Sigmoid colon (tissue), 7 donors: Measurements from ENCODE around the gene CUX1. TPM values are rescaled to one million over a fixed set of nuclear protein-coding genes. Genes with fewer than 3 reads are reported as not detected.

ENCODE experiments used
- DNase-seq: peaks from one replicate; pipeline ENCODE4 v3.0.0-alpha.2; 2019
- H3K27ac ChIP-seq, 4 donors: fragments of 200-600 bp; sonication (generic); one replicate each; pipeline ENCODE4 v1.5.1; 2016 to 2019; ENCODE audit warnings: mild to moderate bottlenecking in 1 of 4
- H3K27me3 ChIP-seq, 3 donors: fragments of 200-600 bp; sonication (generic); one replicate each; pipeline ENCODE4 v1.5.1; 2019; ENCODE audit warnings: mild to moderate bottlenecking in 1 of 3
- H3K36me3 ChIP-seq, 4 donors: fragments of 200-600 bp; sonication (generic); one replicate each; pipeline ENCODE4 v1.5.1; 2016 to 2019
- H3K4me1 ChIP-seq, 4 donors: fragments of 200-600 bp; sonication (generic); one replicate each; pipeline ENCODE4 v1.5.1; 2017 to 2019
- H3K4me3 ChIP-seq, 4 donors: fragments of 200-600 bp; sonication (generic); one replicate each; pipeline ENCODE4 v1.5.1; 2017 to 2019; ENCODE audit warnings: mild to moderate bottlenecking in 2 of 4, moderate library complexity in 1 of 4
- H3K9me3 ChIP-seq, 4 donors: fragments of 200-600 bp in 3 of 4; sonication (generic) in 3 of 4; one replicate each; pipeline versions ENCODE4 v1.5.1 to v1.6.1; 2013 to 2019
- EP300 ChIP-seq, 4 donors: sonication (generic); formaldehyde crosslinking; IDR thresholded peaks; one replicate each; pipeline ENCODE4 v1.6.1; 2017; ENCODE audit warnings: antibody characterized with exemption in 4 of 4
- POLR2A ChIP-seq, 2 donors: fragments of 450-650 bp; IDR thresholded peaks; one replicate each; pipeline ENCODE4 v1.6.1; 2016; ENCODE audit warnings: antibody characterized with exemption in 2 of 2, mild to moderate bottlenecking in 2 of 2, moderate library complexity in 2 of 2
- POLR2AphosphoS5 ChIP-seq, 4 donors: sonication (generic); formaldehyde crosslinking; IDR thresholded peaks; one replicate each; pipeline ENCODE4 v1.6.1; 2017; ENCODE audit warnings: antibody characterized with exemption in 4 of 4
- WGBS, 2 donors: extraction: QIAGEN DNeasy Blood & Tissue Kit; methylation state at CpG; one replicate each; pipeline ENCODE4 v1.1.7; 2013; 5-methylcytosine and 5-hydroxymethylcytosine counted together
- intact Hi-C: fragments of 100-400 bp; cut with DNase I; formaldehyde crosslinking; loops from one replicate; pipeline ENCODE4 v1.15.1; 2023
- polyA plus RNA-seq, 3 donors: library from polyadenylated mRNA; stranded (reverse); fragments of 200-250 nt; gene quantifications; one replicate each; pipeline ENCODE4 v1.2.3, GENCODE V29; 2013
- total RNA-seq, 4 donors: library from RNA; depleted of rRNA; stranded (reverse); fragments of >200 nt; gene quantifications; one replicate each; pipeline ENCODE4 v1.1.0, GENCODE V29; 2016
- TF ChIP-seq, protein P1 (sequence below), 4 experiments: fragments of 450-650 bp in 3 of 4; fragments of 200-600 bp in 1 of 4; IDR thresholded peaks; one replicate each; pipeline ENCODE4 v1.5.1; 2016 to 2019; ENCODE audit warnings: antibody characterized with exemption in 4 of 4, mild to moderate bottlenecking in 3 of 4, moderate library complexity in 2 of 4
- donor health status: healthy with polysubstance abuse.
- donor health status: Bipolar disorder and iron deficiency.
- donor health status: healthy.

The CUX1 gene
- total and polyA plus RNA-seq, 7 donors = 46.7 to 127 (median 49.9) TPM

DNA sequence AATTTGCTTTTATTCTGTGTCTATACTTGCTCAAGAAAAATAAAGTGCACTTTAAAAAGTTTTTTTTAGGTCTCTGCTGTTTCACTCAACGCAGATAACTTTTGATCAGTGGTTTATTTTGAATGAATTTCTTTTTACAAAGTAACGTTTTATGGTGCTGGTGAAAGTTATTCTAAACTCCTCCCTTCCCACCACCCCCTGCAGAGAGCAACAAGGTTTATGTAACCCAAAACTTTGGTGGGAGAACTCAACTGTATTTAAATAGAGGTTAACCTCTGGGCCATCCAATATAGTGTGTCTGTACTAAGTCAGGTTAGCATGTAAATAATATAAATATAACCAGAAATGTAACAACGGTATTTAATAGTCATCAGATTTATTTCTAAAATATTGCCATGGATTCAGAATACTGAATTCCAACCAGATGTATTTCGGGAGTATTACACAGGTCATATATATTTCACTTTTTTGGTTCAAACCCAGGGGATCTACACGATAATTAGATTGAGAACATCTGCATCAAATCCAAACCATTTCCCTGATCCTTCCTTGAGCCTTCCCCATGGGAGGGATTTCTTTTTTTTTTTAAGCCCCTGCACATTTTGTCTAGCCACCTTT lies 3.9 kb upstream of the CUX1 start:
- Histone ChIP-seq H3K4me3 (peak overlapping the region; percentile 62 to 96 (median 79)), H3K27me3 (no peaks in the 10 kb centered on the region), H3K36me3 (no peaks in the 10 kb centered on the region), H3K4me1 (peaks cover 4 to 28% (median 16%) of the 10 kb centered on the region in 4 donors), H3K9me3 (no peaks in the 10 kb centered on the region), H3K27ac (peak overlapping the region; percentile 79 to 87 (median 85))
- TF ChIP-seq EP300 (IDR thresholded peaks at IDR 0.05) (no peak), POLR2AphosphoS5 (IDR thresholded peaks at IDR 0.05) (no peak), POLR2A (IDR thresholded peaks at IDR 0.05) (no peak)
- TF ChIP-seq, protein P1, sequence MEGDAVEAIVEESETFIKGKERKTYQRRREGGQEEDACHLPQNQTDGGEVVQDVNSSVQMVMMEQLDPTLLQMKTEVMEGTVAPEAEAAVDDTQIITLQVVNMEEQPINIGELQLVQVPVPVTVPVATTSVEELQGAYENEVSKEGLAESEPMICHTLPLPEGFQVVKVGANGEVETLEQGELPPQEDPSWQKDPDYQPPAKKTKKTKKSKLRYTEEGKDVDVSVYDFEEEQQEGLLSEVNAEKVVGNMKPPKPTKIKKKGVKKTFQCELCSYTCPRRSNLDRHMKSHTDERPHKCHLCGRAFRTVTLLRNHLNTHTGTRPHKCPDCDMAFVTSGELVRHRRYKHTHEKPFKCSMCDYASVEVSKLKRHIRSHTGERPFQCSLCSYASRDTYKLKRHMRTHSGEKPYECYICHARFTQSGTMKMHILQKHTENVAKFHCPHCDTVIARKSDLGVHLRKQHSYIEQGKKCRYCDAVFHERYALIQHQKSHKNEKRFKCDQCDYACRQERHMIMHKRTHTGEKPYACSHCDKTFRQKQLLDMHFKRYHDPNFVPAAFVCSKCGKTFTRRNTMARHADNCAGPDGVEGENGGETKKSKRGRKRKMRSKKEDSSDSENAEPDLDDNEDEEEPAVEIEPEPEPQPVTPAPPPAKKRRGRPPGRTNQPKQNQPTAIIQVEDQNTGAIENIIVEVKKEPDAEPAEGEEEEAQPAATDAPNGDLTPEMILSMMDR (IDR thresholded peaks at IDR 0.05) = no peak
- whole genome bisulfite sequencing, 2 donors = 19 to 42% methylated on average over 5 of the region's 5 CpGs
- DNase-seq = peak; percentile 22
- intact Hi-C loops = loop anchor here (1.0 to 5.0 kb wide), 5 partner anchors 69 to 423 kb away; no protein-coding TSS in a partner anchor

GRCh38 chr7:101814081-101814990 lies 3.1 kb upstream of the CUX1 start:
- peak overlapping the region; percentile 62 to 96 (median 79) for H3K4me3 ChIP-seq
- no peaks in the 10 kb centered on the region for H3K27me3 ChIP-seq
- H3K4me1 ChIP-seq = peaks cover 4 to 36% (median 24%) of the 10 kb centered on the region in 4 donors
- 0% methylated on average over 74 of the region's 74 CpGs for WGBS, 2 donors
- TF ChIP-seq, protein P1 (IDR thresholded peaks at IDR 0.05) = peak in 2 of 4 experiments; percentile 13 to 73
- TF ChIP-seq POLR2A (IDR thresholded peaks at IDR 0.05) (no peak), POLR2AphosphoS5 (IDR thresholded peaks at IDR 0.05) (no peak), EP300 (IDR thresholded peaks at IDR 0.05) (no peak)
- no peaks in the 10 kb centered on the region for H3K9me3 ChIP-seq
- DNase-seq = peak; percentile 77
- no peaks in the 10 kb centered on the region for H3K36me3 ChIP-seq
- intact Hi-C loops = loop anchor here (1.0 to 5.0 kb wide), 5 partner anchors 68 to 422 kb away; no protein-coding TSS in a partner anchor
- H3K27ac ChIP-seq = peak overlapping the region; percentile 79 to 87 (median 85)

GRCh38 chr7:101814991-101815825 lies 2.2 kb upstream of the CUX1 start:
- intact Hi-C loops = loop anchor here (1.0 to 5.0 kb wide), 8 partner anchors 68 to 422 kb away; no protein-coding TSS in a partner anchor
- no peaks in the 10 kb centered on the region for H3K36me3 ChIP-seq
- H3K27ac ChIP-seq = peak overlapping the region; percentile 79 to 87 (median 85)
- no peaks in the 10 kb centered on the region for H3K27me3 ChIP-seq
- H3K4me3 ChIP-seq = peak overlapping the region; percentile 62 to 96 (median 79)
- no peaks in the 10 kb centered on the region for H3K9me3 ChIP-seq
- peaks cover 4 to 43% (median 31%) of the 10 kb centered on the region in 4 donors for H3K4me1 ChIP-seq
- TF ChIP-seq EP300 (IDR thresholded peaks at IDR 0.05) = no peak
- no peak for TF ChIP-seq POLR2A (IDR thresholded peaks at IDR 0.05)
- TF ChIP-seq, protein P1 (IDR thresholded peaks at IDR 0.05) = peak in 1 of 4 experiments; percentile 46
- no peak for TF ChIP-seq POLR2AphosphoS5 (IDR thresholded peaks at IDR 0.05)
- DNase-seq = peak; percentile 71
- 0 to 1% methylated on average over 87 to 88 of the region's 89 CpGs for WGBS, 2 donors
